ENCODE results near the gene IKBKE.

DNA sequence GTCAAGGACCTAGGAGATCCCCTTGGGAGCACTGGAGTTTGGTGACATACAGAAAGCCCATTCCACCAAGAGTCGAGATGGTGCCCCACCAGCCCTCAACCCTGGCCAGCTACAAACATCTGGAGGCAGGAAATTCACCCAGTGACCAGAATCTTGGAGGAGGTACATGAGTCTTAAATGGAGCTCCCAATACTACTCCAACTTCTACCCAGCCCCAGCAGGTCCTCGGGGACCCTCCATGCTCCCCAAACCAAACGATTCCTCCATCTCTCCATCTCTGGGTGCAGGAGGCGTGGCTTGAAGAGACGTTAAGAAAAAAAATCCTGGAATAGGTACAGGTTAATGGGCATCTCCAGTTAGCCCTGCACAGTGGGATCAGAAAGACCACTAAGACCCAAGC is 31.6 kb downstream of the IKBKE start:
- no peak for TF ChIP-seq JUN (IDR thresholded peaks at IDR 0.05; ENCODE audit: low read depth, low read length)
- TF ChIP-seq, protein P1, sequence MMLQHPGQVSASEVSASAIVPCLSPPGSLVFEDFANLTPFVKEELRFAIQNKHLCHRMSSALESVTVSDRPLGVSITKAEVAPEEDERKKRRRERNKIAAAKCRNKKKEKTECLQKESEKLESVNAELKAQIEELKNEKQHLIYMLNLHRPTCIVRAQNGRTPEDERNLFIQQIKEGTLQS (IDR thresholded peaks at IDR 0.05; ENCODE audit: insufficient read depth, low read depth, low read length) = no peak
- TF ChIP-seq EGR1 (IDR thresholded peaks at IDR 0.05; ENCODE audit: borderline replicate concordance, low read depth, low read length) = no peak
- no peak for TF ChIP-seq RAD21 (IDR thresholded peaks at IDR 0.05 in 1 of 2, conservative IDR thresholded peaks at IDR 0.05 in 1 of 2; ENCODE audit: low read depth in 2 of 2, low read length in 2 of 2)
- TF ChIP-seq, protein P2, sequence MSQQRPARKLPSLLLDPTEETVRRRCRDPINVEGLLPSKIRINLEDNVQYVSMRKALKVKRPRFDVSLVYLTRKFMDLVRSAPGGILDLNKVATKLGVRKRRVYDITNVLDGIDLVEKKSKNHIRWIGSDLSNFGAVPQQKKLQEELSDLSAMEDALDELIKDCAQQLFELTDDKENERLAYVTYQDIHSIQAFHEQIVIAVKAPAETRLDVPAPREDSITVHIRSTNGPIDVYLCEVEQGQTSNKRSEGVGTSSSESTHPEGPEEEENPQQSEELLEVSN (IDR thresholded peaks at IDR 0.05) = no peak

Data from H1 (cell line).